Caki2 (cell line): ENCODE results near the gene TRIM17. TPM values are rescaled to one million over a fixed set of nuclear protein-coding genes. Genes with fewer than 3 reads are reported as not detected.

Source experiments
- DNase-seq: peaks from one replicate; pipeline ENCODE4 v3.0.0-alpha.2; 2015; ENCODE audit warnings: low read depth
- in situ Hi-C: cut with HindIII; loops from 2 replicates; pipeline ENCODE4 v1.10.0; 2016; ENCODE audit warnings: low sequenced_read_pairs, low pct_unique_long_range_greater_than_20kb, mixed read lengths
- total RNA-seq: library from RNA; depleted of rRNA; stranded (reverse); fragments of >200 nt; shearing (Covaris generic); gene quantifications from 2 replicates; pipeline ENCODE4 v1.2.3, GENCODE V29; 2014; ENCODE audit warnings: low replicate concordance

The TRIM17 gene
- total RNA-seq, 1 experiment from 2014 or later: not detected

DNA sequence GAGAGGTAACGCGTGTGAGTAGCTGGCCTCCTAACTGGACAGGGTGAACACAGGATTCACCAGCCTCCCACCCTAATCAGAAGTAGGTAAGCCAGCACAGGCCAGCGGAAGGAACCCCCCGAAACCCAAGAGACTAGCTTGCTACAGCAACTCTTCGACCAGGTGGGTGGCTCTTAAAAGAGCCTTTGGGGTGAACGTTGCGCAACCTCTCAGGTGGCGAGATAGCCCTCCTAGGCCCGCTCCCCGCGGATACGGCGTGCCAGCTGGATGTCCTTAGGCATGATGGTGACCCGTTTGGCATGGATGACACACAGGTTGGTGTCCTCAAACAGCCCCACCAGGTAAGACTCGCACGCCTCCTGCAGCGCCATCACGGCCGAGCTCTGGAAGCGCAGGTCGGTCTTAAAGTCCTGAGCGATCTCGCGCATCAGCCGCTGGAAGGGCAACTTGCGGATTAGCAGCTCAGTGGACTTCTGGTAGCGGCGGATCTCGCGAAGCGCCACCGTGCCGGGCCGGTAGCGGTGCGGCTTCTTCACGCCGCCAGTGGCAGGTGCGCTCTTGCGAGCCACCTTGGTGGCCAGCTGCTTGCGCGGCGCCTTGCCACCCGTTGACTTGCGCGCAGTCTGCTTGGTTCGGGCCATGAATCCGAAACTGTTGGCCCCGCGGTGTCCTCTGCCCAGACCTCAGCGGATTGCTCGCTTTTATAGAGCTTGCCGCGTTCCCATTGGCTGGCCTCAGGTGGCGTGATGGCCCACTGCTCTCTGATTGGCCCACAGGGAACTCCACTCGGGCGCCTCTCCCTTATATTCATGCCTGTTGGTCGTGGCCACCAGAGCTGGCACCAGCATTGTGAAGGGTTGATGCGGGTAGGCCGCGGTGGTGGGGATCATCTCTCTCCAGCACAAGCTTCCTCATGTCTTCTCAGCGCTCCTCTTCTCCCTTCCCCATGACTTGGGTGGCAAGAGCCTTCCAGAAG is 8.3 kb upstream of the TRIM17 start:
- in situ Hi-C loops: no loop called here
- no peak for DNase-seq

GRCh38 chr1:228423404-228424053 is 6.9 kb upstream of the TRIM17 start:
- no peak for DNase-seq
- in situ Hi-C loops: no loop called here

- in situ Hi-C loops: no loop called here
- DNase-seq: no peak
Observed at GRCh38 chr1:228420968-228421826, 4.5 kb upstream of the TRIM17 start.

DNA sequence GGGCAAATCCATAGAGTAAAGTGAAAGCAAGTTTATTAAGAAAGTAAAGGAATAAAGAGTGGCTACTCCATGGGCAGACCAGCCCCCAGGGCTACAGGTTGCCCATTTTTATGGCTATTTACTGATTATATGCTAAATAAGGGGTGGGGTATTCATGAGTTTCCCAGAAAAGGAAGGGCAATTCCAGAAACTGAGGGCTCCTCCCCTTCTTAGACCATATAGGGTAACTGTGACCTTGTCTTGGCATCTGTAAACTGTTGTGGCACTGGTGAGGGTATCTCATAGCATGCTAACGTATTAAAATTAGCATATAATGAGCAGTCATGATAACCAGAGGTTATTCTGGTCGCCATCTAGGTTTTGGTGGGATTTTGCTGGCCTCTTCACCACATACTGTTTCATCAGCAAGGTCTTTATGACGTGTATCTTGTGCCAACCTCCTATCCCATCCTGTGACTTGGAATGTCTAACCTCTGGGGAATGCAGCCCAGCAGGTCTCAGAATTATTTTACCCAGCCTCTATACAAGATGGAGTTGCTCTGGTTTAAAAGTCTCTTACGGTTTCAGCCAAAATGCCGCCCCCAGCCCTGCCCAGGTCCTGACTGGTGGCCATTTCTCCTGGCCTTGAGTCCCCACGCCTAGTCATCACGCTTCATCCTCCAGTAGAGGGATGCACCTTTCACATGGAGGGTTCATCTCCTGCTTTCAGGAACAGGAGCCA is 982 bp upstream of the TRIM17 start:
- no peak for DNase-seq
- in situ Hi-C loops: no loop called here

DNA sequence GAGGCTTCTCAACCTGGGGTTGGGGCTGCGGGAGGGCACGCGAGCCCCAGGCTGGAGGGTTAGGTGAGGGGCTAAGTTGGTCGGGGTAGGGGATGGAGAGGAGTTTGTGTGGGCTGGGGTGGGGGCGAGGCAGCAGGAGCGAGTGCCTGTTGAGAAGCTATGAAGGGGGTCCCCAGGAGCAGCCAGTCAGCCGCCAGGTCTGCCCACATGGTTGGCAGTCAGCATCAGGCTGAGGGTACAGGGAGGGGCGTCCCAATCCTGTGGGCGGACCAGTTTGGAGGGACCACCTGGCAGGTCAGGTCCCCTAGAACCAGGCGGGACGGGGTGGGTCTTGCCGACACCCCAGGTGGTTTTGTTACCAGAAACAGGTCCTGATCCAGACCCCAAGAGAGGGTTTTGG is 400 bp upstream of the TRIM17 start:
- in situ Hi-C loops: no loop called here
- no peak for DNase-seq

DNA sequence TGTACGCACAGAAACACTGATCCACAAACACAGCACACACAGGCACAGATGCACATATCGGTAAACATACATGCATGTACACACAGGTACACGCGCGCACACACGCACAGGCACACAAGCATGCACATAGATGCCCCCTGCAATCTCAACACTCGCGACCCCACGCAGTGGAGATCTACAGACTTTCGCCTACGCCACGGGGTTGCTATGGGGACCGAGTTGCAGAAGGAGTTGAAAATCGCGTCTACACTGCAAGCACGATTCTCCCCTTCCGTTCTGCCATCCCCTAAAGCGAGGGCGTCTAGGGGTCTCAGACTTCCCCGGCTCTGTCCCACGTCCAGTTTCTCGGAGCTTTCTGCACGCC is 826 bp downstream of the TRIM17 start:
- DNase-seq: no peak
- in situ Hi-C loops: no loop called here

DNA sequence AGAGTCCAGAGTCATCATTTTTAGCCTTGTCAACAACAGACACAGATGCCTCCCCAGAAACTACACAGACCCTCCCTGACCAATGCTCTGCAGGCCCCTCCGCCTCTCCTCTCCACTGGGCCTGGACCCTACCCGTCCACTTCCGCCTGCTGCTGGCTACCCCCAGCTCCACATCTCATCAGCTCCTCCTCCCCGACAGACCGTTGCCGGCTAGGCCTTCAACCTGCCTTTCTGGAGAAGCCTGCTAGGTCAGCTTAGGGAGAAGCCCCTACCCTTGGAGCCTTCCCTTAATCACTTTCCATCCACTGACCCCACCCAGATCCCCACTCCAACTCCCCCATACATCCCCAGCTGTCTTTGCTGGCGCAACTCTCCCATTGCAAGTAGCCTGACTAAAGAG is 1.4 kb downstream of the TRIM17 start:
- DNase-seq: no peak
- in situ Hi-C loops: no loop called here

DNA sequence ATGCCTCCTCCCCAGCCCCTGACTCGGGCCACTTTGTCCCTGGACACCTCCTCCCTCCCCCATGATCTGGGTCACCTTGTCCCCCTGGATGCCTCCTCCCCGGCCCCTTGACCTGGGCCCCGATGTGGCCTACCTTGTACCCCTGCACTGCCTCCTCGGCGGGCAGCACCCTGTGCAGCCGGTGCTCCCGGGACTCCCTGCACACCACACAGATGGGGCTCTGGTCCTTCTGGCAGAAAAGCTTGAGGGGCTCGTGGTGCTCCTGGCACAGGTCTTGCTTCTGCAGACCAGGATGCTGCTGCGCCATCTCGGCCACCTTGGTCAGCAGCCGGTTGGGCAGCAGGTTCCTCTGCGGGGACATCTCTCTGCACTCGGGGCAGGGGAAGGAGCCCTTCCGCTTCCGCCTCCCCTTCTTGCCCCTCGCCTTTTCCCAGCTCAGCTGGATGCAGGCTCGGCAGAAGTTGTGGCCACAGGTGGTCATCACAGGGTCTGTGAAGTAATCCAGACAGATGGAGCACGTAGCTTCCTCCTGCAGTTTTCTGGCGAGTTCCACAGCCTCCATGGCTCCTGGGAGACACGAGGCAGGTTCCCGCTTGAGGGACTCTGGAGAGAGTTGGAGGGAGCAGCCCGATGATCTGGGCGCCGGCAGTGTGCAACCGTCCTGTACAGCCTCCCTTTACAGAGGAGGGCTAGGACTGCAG is 2.0 kb downstream of the TRIM17 start:
- in situ Hi-C loops: no loop called here
- DNase-seq: no peak

DNA sequence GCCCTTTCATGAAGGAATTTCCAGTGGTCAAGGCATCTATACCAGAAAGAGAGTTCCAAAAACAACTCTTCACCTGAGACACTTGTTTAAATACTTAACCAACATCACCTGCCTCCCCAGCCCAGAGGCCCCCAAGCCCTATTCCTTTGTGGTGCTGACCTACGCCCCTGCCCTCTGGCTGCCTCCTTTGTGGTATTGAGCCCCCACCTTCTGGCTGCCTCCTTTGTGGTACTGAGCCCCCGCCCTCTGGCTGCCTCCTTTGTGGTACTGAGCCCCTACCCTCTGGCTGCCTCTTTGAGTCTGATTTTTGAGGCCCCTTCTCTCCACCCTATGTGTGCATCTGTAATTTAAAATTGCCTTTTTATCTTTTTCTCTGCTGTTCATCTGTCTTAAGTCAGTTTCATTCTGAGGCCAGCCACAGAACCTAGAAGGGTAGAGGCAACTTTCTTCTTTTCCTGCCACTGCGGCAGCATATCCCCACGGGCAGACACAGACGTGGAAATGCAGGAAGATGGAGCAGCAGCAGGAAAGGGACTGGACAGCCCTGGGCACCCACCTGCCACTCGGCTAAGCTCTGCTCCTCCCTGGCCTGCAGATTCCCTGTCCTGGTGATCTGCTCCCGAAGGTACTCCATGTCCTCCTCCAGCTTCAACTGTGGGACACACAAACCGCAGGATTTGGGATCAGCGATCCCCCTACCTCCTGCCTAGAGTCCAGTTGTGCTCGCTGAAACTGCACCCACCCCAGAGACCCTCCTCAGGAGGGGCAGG is 3.2 kb downstream of the TRIM17 start:
- no peak for DNase-seq
- in situ Hi-C loops: no loop called here

GRCh38 chr1:228411548-228412430 is 4.9 kb downstream of the TRIM17 start:
- no peak for DNase-seq
- in situ Hi-C loops: no loop called here

DNA sequence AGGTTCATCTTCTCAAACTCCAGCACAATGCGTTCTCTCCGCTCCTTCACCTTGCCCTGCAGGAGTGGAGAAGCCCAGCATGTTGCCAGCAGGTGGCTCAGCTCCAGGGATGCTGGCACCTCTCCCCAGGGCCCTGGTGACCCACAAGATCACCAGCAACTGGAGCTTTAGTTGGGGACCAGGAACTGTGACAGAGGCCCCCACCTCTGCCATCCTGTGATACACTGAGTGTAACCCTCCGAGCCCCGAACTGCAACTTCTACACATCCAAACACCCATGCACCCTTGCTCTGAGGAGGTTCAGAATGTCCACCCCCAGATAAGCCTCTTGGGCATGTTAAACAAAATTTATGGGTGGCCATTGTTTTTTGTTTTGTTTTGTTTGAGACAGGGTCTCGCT is 5.5 kb downstream of the TRIM17 start:
- in situ Hi-C loops: no loop called here

GRCh38 chr1:228410671-228411070 is 6.0 kb downstream of the TRIM17 start:
- DNase-seq: no peak
- in situ Hi-C loops: no loop called here

More for the DNA sequence above, 5.5 kb downstream of the TRIM17 start:
- DNase-seq: no peak

GRCh38 chr1:228410015-228410414 is 6.6 kb downstream of the TRIM17 start:
- in situ Hi-C loops: no loop called here
- no peak for DNase-seq

DNA sequence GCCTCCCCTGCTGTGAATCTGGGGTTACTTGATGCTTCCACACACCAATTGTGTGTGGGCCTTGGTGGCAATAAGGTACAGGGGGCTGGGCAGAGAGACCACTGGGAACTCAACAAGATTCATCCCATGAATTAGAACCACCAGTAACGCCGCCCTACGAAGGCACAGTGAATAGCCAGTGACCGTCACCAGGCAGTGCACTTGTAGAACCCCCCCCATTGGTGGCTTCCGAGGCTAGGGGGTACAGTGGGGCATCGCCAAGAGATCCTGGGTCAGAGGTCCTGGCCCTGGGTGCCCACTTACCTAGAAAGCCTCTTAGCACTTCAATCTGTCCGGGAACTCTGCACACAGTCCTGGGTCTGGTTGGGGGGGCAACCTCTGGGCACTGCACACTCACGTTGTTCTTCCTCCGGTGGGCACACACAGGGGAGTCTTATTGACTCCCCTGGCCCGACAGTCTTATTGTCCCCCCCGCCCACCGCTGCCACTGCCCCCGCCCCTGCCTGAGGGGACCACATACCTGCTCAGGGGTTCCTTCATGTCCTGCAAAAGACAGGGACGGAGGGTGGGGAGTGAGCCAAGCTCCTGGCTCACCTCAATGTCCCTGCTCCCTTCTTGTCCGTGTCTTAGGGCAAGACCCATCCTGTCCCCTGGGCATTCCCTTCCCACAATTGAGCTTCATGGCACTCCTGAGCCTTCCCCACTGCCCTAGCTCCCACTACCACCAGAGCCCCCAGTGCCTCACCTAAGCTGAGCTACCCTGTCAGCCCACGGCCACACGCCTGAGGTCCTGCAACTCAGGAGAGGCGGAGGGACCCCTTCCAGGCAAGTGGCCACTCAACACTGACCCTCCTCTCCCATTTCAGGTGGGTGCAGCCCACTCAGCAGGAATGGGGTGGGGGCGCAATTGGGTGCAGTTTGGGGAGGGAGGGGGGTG is 7.5 kb downstream of the TRIM17 start:
- in situ Hi-C loops: no loop called here
- DNase-seq: no peak
